Suppressor macrophage (primary cell): ENCODE data around the gene NOS1AP.
A peak's percentile ranks its signal among the peaks of the same experiment; 100 is the strongest.
"Not testable (repeated sequence)": the region's sequence is repeated elsewhere in the genome, so short reads cannot be mapped to it uniquely, and the experiment has no call there.

ENCODE experiments used
- DNase-seq, 4 experiments: peaks; one replicate each; pipeline ENCODE4 v3.0.0-alpha.2; 2020 to 2022
- total RNA-seq, 17 experiments: gene quantifications; one replicate each; lab custom pipeline; 2026; ENCODE audit warnings: mixed read lengths in 6 of 17, inconsistent platforms in 3 of 17; lab: John Stamatoyannopoulos, UW

Gene NOS1AP
- 0.14 to 6.6 (median 2.0) reads per million in 17 experiments for total RNA-seq

DNA sequence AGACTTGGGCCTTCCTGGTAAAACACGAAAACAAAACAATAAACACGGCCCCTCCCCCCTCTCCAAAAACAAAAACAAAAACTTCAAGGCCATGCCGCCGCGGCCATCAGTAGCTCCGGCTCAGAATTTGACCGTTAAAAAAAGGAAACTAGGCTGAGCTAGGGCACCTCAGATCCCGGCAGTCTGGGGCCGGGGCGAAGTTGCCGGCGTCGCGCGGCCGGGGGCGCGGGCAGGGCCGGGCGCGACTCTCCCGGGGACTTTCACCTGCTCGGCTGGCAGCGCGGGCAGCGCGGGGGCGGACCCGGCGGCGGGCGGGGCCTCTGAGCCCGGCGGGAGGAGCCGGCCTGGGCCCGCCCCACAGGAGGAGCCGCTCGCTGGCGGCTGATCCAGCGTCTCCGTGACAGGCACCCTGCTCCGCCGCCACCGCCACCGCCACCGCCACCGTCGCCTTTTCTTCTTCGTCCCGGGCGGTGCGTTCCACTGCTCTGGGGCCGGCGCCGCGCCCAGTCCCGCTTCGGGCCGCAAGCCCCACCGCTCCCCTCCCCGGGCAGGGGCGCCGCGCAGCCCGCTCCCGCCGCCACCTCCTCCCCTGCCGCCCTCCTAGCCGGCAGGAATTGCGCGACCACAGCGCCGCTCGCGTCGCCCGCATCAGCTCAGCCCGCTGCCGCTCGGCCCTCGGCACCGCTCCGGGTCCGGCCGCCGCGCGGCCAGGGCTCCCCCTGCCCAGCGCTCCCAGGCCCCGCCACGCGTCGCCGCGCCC, at the start of gene NOS1AP:
Gene NOS1AP, plus strand, starts transcription at position 358 of the 760 bp plus-strand sequence. CDS start 487 bp downstream, outside the sequence.
- DNase-seq, result peak; percentile 80 to 94 (median 88)

DNA sequence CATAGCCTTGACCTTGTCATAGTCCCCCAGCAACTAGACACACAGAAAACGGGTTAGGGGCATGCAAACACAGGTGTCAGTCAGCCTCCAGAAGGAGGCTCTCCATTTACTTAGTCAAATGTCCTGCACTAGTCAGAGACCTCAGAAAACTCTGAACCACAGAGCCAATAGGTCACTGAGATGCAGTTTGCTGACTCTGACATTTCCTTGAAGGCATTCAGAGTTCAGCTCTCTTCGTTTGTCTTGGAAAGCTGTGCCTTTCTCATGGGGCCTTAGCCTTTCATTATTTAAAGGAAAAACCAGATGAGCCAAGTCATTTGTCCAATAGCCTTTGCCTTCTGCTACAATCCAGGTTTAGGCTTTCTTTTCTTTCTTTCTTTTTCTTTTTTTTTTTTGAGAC, 49.3 kb upstream of the NOS1AP start:
- DNase-seq, result no peak

DNA sequence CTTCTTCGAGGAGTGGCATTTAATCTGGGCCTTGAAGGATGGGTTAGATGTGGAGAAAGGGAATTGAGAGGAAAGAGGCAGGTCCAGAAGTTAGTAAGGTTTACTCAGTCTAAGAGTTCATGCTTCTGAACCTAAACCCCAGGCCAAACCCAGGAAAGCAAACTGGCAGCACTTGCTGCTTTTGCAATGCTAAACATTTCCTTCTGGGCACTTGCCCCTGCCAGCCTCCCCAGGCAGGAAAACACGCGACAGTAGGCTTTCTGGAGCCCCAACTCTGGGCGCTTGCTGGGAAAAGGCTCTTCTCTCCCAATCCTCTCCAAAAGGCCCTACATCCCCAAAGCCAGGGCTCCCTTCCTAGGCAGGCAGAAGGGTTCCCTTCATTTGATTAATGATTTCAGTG, 48.4 kb upstream of the NOS1AP start:
- no peak for DNase-seq

DNA sequence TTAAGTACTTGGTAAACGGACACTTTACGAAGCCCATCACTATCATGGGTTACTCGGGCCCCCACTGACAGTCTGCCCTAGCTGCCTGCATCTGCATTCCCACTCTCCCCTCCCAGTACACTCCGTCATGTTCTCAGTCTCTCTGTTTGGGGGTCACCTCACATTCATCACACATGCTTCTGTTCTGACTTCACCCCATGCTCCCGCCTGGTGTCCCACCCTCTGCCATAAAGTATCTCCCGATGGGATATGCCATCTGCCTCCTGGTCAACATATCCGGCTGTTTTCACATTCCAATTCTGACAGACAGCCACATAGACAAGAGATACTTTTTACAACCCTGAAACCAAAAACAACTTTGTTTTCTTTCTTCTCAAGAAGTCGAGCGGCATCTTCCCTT, 46.9 kb upstream of the NOS1AP start:
- DNase-seq, result no peak

DNA sequence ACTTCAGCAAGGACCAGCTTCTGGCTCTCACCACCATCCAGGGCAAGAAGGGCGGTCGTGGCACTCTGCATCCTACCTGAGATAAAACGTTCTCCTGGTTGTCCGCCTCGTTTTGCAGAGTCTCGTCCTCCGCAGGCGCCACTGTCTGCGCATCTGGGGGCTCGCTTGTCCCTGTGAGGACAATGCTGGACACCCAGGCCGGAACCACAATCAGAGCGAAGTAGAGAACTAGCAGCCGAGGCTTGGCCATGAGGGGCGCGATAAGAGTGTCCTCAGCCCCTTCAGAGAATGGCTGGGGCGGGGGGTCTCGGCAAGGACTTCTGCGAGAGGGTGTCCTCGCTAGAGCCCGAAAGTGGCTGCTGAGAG, 46.3 kb upstream of the NOS1AP start:
- no peak for DNase-seq

DNA sequence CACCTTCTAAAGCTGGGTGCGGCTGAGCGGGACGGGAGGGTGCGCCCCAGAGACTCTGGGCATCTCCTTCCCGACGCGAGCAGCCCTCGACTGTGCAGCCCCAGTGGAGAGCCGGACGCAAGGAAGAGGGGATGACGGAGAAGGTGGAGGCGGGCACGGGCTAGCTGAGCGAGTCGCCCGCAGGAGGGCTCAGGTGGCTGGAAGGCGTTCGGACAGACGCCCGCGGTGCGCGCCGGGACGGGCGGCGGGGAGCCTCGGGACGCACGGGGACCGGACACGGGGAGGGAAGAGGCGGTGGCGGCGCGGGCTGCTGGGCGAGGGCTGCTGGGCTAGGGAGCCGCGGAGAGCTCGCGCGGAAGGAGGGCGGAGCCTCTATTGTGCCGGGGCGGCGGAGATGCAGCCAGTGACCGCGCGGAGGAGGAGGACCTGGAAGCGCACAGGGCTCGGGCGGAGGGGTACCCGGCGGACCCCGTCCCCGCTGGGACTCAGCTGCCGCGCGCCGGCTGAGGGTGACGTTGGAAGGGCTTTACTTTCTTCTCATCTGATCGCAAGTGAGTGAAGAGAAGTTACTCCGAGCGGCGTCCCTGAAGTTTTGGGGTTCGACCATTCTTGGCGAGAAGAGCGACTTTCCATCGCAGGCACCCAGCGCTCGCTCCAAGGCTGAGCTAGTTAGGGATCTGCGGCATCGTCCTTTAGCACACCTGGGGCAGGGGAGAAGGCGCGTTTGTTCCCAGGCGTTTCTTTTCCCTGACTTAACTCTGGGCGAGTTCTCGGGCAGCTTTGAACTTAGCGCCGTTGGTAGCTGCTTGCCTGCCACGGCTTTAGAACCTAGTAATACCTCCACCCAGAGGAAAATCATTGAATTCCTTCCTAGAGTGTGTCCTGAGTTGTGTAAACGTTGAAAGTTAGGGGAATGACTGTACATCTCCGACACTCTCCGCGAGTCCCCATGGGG, 45.7 kb upstream of the NOS1AP start, which contains the start of gene OLFML2B:
Gene OLFML2B, minus strand, starts transcription at position 323 of the 955 bp plus-strand sequence. CDS start 439 bp downstream, outside the sequence.
- DNase-seq, result peak; percentile 76 to 91 (median 84)

DNA sequence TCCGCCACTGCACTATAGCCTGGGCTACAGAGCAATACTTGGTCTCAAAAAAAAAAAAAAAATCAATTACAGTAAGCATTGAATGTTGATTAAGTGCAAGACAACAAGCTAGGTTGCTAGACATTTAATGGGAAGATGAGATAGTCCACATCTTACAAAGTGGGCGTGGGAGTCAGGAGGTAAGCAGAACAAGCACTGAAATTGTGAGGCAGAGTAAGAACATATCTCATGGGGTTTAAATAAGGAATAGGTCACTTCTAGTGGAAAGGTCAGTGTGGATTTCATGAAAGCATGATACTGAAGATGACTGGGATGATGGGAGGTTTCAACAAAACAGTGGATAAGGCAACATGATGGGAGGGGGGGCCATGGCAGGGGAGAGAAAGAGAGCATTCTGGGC, 44.0 kb upstream of the NOS1AP start:
- peak; percentile 40 to 83 (median 66) for DNase-seq

DNA sequence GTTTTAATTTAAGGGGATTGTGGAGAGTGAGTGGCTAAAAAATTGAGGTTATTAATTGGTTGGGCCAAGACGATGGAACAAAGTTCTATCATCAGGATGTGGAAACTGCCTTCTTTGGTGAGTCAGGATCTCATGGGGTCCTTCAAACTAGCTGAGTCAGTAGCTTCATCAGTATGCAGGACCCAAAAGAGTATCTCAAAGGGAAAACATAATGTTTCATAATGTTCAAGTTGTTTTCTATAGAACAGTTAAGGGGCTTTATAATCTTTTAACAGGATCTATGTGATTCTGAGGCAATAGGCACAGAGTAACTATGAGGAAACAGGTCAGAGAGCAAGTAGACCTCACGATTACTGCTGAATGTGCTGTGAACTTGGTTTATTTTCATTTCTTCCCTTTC, 42.6 kb upstream of the NOS1AP start:
- peak; percentile 69 to 89 (median 79) for DNase-seq

DNA sequence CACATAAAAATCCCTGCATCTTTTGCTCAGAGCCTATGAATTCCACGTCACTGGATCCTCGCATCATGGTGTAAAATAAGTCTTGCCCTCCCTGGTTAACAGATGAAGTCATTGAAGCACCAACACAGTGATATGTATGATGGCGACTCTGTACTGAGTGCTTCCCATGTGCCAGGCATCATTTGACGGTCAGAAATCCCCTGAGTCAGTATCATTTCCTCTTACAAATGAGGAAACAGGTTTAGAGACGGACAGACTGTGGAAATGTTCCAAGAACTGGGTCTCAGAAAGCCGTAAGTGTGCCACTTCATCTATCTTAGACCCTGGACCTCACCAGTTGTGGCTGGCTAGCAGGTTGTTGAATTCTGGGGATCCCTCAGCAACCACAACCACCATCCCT, 40.8 kb upstream of the NOS1AP start:
- peak; percentile 82 to 94 (median 88) for DNase-seq

DNA sequence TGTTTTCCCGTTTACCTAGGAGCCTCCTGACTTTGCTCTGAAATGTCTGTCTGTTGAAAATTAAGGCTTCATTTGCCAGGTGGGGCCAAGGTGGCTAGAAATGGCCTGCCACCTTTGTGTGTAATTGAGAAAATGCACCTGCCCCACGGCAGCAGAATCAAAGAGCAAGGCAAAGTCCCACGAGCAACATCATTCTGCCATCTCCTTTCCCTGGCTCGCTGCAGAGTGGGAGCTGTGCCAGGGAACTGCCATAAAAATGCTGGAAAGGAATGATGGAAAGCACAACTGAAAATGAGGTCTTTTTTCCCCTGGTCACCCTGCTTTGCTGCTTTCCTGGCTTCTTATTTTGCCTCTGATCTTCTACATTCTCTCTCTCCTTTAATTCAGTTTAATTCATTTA, 40.3 kb upstream of the NOS1AP start:
- DNase-seq, result no peak

DNA sequence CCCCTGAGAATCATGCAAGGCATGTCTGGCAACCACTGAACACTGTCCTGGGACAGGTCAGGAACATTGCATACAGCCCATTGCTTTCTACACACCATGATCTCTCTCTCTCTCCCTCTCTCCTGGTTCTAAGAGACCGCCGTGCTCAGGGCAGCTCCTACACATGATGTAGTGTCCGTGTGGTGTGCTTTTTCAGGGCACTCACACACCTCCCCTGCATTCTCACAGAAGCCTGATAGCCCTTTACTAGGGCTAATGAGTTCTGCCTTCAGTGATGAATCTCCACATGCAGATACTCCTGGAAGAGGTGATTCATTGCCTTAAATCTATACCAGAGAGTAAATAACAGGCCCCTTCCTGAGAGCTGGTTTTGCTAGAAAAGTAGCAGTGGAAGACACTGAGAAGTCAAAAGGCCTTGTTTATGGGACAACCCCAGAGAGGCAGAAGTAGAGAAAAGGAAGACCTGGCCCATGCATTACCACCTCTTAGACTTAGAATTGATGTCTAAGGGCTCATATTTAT, 38.7 kb upstream of the NOS1AP start:
- DNase-seq, result no peak

DNA sequence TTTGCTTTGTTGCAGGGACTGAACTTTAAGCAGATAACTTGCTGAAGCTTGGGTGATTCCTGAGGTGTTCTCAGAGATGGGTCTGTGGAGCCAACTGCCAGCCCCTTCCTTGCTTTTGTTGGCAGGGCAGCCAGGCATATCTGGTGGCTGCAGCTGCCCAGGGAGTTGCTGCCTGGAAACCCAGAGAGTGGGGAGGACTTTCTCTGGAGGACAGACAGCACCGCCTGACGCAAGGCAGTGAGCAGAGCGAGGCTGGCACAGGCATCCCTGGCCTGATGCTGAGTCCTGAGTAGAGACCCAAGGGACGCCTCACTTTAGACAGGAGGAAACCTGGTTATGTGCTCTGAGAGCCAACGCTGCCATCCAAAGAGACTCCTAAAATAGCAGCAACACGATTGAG, 36.1 kb upstream of the NOS1AP start:
- DNase-seq, result no peak

DNA sequence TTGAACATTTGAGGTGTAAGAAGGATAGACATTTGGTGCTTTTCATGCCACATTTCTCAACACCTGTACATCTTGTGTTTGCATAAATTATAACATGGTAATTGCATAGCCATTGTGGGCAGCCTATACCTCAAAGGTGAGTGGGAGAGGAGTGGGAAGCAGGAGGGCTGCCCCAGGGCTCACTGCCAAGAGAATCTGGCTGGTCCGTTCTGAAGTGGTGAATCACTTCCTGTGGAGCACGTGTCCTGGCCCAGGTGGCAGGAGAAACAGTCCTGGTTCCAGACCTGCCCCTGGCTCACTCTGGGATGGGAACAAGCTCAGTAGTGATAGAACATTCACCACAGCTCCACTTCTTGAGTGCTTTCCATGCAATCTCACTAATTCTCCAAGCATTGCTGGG, 34.2 kb upstream of the NOS1AP start:
- DNase-seq, result peak in 1 of 4 experiments; percentile 20

DNA sequence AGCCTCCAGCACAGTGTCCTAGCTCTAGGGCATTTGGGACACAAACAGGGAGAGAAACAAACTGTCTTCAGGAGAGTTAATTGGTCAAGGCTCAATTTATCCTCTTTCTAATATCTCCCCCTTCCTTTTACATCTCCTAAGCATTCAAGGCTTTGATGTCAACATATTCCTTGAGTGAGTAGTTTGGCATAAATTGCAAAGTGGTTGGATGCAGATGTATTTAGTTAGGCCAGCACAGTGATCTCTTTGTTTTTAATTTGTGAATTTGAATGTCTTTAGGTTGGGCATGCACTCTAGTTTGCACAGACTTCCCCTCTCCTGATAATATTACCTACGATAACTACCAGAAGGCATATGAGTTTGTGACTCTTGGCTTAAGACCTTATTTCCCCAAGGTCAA, 33.3 kb upstream of the NOS1AP start:
- no peak for DNase-seq

DNA sequence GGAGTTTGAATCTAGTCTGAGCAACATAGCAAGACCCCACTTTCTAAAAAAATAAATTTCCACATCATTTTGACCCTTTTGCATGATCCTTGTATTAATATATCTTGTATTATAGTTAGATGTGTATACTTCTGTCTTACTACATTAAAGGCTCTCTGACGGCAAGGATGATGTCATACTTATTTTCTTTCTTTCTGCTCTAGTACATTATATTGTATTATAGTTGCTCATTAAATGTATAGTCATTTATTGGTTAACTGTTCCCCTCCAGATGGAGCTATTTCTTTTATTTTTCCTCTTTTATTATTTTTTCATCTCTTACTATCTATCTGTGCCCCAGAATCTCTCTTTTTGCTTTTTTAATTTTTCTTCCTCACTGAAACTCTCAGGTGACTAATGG, 30.9 kb upstream of the NOS1AP start:
- DNase-seq, result no peak

DNA sequence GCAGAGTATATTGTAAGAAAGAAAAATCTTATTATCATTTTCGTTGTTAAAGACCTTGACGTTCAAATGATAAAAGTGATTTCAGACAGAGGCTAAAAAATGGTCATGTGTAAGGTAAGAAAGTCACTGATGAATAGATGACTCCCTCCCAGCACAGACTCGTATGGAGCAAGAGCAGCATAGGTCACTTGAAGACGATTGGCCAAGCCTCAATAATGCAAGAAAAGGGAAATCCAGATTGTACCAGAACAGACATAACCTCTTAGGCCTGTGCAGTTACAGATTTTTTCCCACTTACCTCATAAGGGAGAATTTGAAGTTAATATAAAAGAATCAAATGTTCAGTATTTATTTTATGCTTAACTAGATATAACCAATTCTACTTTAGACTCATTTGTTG, 29.5 kb upstream of the NOS1AP start:
- peak in 2 of 4 experiments; percentile 29 to 51 for DNase-seq

DNA sequence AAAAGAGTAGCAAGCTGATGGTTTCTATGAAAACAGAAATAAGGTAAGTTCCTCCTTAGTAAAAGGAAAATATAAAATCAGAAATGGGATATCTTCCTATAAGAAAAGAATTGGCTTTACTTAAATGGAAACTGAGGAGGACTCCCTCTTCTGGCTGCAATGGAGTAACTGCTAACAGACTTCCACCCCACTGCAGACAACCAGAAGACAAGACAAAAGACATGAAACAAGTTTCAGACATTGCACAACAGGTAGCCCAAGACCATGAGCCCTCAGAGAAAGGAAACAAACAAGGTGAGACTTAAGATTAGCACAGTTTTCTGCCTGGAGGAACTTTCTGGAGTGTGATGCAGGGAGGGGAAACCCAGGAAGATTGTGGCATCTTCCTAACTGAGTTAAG, 28.8 kb upstream of the NOS1AP start:
- no peak for DNase-seq

DNA sequence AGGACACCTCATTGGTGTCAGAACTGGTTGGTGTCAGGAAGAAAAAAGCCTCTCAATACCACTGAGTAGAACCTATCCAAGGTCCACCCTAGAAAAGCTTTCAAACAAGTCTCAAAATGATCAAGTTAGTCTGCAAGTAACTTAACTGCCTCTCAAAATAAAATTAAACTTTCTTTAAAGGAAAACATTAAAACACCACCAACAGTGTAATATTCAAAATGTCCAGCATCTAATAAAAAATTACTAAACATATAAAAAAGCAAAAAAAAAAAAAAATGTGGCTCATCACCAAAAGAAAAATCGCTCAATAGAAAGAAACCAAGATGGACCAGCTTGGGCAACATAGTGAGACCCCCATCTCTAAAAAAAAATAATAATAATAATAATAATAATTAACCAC, 27.1 kb upstream of the NOS1AP start:
- no peak for DNase-seq

DNA sequence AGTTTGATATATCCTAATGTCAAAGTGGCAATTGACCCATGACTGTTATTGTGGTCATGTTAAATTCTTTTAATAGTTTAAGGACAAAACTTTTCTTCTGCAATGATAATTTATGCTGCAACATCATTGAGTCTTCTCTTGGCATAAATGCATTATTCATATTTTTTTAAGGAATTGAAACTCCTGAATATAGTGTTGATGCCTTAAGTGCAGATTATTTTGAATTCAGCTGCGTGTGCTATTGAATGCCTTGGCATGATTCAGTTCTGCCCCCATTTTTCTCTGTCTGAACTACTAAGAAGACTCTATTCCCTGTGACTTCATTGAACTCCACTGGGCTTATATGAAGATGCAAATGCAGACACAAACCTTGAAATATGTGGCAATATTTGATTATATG, 22.6 kb upstream of the NOS1AP start:
- DNase-seq, result no peak

DNA sequence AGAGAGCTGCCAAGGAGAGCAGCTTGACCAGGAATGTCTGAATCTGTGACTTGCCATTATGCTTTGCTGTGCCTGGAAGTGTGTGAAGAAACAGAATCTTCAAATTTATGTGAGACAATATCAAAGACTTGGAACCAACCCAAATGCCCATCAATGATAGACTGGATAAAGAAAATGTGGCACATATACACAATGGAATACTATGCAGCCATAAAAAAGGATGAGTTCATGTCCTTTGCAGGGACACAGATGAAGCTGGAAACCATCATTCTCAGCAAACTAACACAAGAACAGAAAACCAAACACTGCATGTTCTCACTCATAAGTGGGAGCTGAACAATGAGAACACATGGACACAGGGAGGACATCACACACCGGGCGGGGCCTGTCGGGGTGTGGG, 15.5 kb upstream of the NOS1AP start:
- not testable (repeated sequence) for DNase-seq

DNA sequence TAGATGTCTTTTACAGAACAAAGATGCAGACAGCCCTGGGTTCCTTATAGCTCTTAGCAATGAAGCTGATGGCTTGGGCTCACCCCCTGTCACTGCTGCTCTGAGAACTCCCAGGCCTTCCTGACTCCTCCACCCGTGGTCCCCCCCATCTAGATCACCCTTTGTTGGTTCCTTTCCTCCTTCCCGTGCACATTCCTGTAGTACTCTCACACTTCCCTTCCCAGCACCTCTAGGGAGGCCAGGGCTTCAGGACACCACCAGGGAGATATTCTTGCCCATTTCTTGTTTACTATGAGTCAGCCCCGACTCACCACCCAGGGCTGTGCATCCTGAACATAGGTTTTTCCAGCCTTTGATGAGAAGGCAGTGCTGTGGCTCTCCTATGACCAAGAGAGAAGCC, 14.4 kb upstream of the NOS1AP start:
- no peak for DNase-seq

DNA sequence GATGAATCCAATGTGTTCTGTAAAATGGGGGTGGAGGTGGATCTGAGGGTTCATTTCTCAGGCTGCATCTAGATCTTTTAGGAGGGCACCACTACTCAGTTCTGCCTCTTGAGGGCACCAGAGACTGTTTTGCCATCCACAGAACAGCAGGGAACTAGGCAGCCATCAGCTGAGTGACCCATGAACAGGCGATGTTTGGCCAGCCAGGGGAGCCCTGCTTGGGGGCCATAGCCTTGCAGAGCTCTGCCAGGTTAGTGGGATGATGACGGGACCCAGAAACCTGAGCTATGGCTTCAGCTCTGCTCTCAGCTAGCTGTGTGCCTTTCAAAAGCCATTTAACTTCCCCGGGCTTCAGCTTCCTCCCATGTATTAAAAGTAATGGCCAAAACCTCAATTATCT, 13.4 kb upstream of the NOS1AP start:
- peak; percentile 74 to 80 (median 78) for DNase-seq

DNA sequence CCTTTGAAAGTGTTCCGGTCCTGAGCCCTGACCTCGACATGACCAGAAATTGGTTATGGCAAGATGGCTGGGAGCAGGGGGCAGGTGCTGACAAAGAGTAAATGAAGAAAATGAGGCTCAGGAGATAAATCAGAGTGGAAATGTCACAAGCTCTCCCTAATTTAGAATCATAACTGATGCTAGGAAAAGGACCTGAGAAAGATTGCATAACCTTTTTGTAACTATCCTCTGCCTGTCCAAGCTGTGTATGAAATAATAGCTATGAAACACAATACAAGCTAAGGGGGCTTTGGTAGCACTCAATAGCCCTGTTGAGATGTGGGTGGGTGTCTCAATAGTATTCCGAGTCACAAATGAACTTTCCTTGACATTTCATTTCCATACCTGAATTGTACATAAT, 12.9 kb upstream of the NOS1AP start:
- no peak for DNase-seq
